T follicular helper cell (primary cell): ENCODE measurements around the gene MORN1.

Experiments
- DNase-seq: peaks from one replicate; pipeline ENCODE4 v3.0.0-alpha.2; 2020; ENCODE audit warnings: low read depth

The MORN1 gene

GRCh38 chr1:2374252-2375155 is 16.9 kb downstream of the MORN1 start:
- DNase-seq: no peak

- no peak for DNase-seq
Observed at GRCh38 chr1:2373551-2374251, 17.7 kb downstream of the MORN1 start.

GRCh38 chr1:2372551-2373490 is 18.5 kb downstream of the MORN1 start:
- no peak for DNase-seq

- no peak for DNase-seq
Observed at GRCh38 chr1:2368053-2368744, 23.2 kb downstream of the MORN1 start.

- no peak for DNase-seq
Observed at GRCh38 chr1:2363847-2364513, 27.4 kb downstream of the MORN1 start.

- DNase-seq: no peak
Observed at GRCh38 chr1:2360588-2361364, 30.6 kb downstream of the MORN1 start.

- DNase-seq: no peak
Observed at GRCh38 chr1:2358651-2359640, 32.4 kb downstream of the MORN1 start.

GRCh38 chr1:2358072-2358471 is 33.3 kb downstream of the MORN1 start:
- no peak for DNase-seq

GRCh38 chr1:2356911-2357845 is 34.2 kb downstream of the MORN1 start:
- DNase-seq: no peak

GRCh38 chr1:2356401-2356800 is 35.0 kb downstream of the MORN1 start:
- no peak for DNase-seq

GRCh38 chr1:2355373-2356261 is 35.7 kb downstream of the MORN1 start:
- no peak for DNase-seq

GRCh38 chr1:2354511-2355372 is 36.6 kb downstream of the MORN1 start:
- DNase-seq: no peak

- no peak for DNase-seq
Observed at GRCh38 chr1:2353551-2354438, 37.6 kb downstream of the MORN1 start.

- no peak for DNase-seq
Observed at GRCh38 chr1:2352897-2353550, 38.3 kb downstream of the MORN1 start.
